AG04450 (cell line): ENCODE data around the gene PAPPA2. TPM values are rescaled to one million over a fixed set of nuclear protein-coding genes. Genes with fewer than 3 reads are reported as not detected.

Experiments
- CTCF ChIA-PET: fragments of 300-600, 350-600 bp; formaldehyde crosslinking; extraction: SDS; loops from one replicate; lab custom pipeline; 2022; ENCODE audit warnings: antibody characterized with exemption, inconsistent platforms; lab: Charles Lee
- POLR2A ChIA-PET: fragments of 350-600 bp; formaldehyde crosslinking; extraction: SDS; loops from one replicate; lab custom pipeline; 2021; ENCODE audit warnings: antibody characterized with exemption, inconsistent platforms; lab: Yijun Ruan, JAX
- DNase-seq: peaks from one replicate; pipeline ENCODE4 v3.0.0-alpha.2; 2011; ENCODE audit warnings: low read depth, low spot score
- H3K27ac ChIP-seq: one replicate; pipeline ENCODE4 v1.5.1; 2012; ENCODE audit warnings: low read depth, low read length, control low read depth
- H3K27me3 ChIP-seq: one replicate; pipeline ENCODE4 v1.6.0; 2012; ENCODE audit warnings: low read length; ENCODE audit not compliant: control insufficient read depth, insufficient read depth
- H3K4me3 ChIP-seq: 2 replicates; pipeline ENCODE4 v1.5.1; 2011; ENCODE audit warnings: mild to moderate bottlenecking, low read depth, low read length, control low read depth
- H3K9me3 ChIP-seq: 2 replicates; pipeline ENCODE4 v1.5.1; 2012; ENCODE audit warnings: low read length; ENCODE audit not compliant: control insufficient read depth, insufficient read depth
- polyA plus RNA-seq: library from polyadenylated mRNA; depleted of rRNA; stranded (reverse); fragments of >200 nt; gene quantifications from 2 replicates; pipeline ENCODE4 v1.2.3, GENCODE V29; 2011
- TF ChIP-seq, protein P1 (sequence below): IDR thresholded peaks from 2 replicates; pipeline ENCODE4 v1.5.1; 2011; ENCODE audit warnings: low read depth, low read length, control low read depth, inconsistent platforms

PAPPA2 gene
- polyA plus RNA-seq, 1 experiment, result 0.29 TPM

DNA sequence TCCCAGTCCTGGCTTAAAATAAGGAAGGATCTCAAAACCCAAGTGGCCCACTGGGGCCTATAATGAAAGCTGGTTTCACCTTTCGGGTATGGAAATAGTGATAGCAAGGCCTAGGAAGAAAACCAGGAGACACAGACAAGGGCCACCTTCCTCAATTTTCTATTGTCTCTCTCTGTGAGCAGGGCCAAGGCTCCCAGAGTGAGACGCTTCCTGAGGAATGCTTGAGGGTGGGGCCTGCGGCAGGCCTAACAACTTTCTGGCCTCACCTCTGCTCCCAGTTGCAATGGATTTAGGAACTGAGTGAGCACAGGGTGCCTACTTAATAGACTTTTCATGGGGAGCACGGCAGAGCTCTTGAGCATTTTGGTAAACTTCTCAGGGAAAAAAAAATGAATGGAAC is 400.6 kb downstream of the PAPPA2 start:
- TF ChIP-seq, protein P1, sequence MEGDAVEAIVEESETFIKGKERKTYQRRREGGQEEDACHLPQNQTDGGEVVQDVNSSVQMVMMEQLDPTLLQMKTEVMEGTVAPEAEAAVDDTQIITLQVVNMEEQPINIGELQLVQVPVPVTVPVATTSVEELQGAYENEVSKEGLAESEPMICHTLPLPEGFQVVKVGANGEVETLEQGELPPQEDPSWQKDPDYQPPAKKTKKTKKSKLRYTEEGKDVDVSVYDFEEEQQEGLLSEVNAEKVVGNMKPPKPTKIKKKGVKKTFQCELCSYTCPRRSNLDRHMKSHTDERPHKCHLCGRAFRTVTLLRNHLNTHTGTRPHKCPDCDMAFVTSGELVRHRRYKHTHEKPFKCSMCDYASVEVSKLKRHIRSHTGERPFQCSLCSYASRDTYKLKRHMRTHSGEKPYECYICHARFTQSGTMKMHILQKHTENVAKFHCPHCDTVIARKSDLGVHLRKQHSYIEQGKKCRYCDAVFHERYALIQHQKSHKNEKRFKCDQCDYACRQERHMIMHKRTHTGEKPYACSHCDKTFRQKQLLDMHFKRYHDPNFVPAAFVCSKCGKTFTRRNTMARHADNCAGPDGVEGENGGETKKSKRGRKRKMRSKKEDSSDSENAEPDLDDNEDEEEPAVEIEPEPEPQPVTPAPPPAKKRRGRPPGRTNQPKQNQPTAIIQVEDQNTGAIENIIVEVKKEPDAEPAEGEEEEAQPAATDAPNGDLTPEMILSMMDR, result no peak
- Histone ChIP-seq H3K4me3 (no peak overlapping the region), H3K27me3 (no peaks in the 10 kb centered on the region), H3K9me3 (no peaks in the 10 kb centered on the region), H3K27ac (no peak overlapping the region)
- POLR2A ChIA-PET, result no interaction called here
- CTCF ChIA-PET, result no interaction called here
- DNase-seq, result no peak

- TF ChIP-seq, protein P1, result no peak
- POLR2A ChIA-PET, result no interaction called here
- Histone ChIP-seq H3K27me3 (no peaks in the 10 kb centered on the region), H3K4me3 (no peak overlapping the region), H3K27ac (no peak overlapping the region), H3K9me3 (no peaks in the 10 kb centered on the region)
- no peak for DNase-seq
- CTCF ChIA-PET, result interaction anchor here (0.6 kb wide), 1 partner anchor 1399 kb away, joined by 4 read pairs; no protein-coding TSS in a partner anchor
These were observed 401.2 kb downstream of the PAPPA2 start for GRCh38 chr1:176864211-176864610.

DNA sequence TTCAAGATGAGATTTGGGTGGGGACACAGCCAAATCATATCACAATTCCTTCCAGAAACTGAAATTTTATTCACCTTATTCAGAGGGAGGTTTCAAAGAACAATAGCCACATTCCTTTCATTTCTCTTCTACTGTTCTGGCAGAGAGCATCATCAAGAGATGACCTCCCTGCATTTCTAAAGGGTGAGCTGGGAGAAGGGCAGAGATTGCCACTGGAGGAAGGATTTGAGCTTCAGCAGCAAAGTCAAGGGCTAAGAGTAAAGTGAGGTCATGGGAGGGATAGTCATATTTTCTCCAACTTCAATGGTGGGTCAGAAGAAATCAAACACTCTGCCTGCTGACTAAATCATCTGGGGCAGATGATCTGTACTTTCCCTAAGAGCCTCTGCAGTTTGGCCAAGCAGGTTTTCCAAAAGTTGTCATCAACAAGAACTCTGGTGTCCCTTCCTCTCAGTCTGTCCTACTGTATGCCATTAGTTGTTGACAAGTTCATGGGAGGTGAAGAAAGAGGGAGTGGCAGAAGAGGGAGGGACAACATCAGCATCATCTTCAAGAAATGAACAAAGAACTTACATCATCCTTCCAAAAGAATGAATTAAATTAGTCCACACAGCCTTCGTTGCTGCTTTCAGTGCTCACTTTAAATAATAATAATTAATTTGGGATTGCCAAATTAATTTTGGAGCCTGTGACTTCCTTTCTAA is 403.2 kb downstream of the PAPPA2 start:
- POLR2A ChIA-PET, result no interaction called here
- TF ChIP-seq, protein P1, result no peak
- Histone ChIP-seq H3K27ac (no peak overlapping the region), H3K4me3 (no peak overlapping the region), H3K27me3 (no peaks in the 10 kb centered on the region), H3K9me3 (no peaks in the 10 kb centered on the region)
- CTCF ChIA-PET, result no interaction called here
- DNase-seq, result no peak

- Histone ChIP-seq H3K27me3 (no peaks in the 10 kb centered on the region), H3K9me3 (no peaks in the 10 kb centered on the region), H3K27ac (no peak overlapping the region), H3K4me3 (no peak overlapping the region)
- ChIA-PET POLR2A (no interaction called here), CTCF (interaction anchor here (3.6 kb wide), 1 partner anchor 11 kb away, joined by 16 read pairs; no protein-coding TSS in a partner anchor)
- DNase-seq, result no peak
- TF ChIP-seq, protein P1, result no peak
These were observed 406.6 kb downstream of the PAPPA2 start for GRCh38 chr1:176869577-176869976.

GRCh38 chr1:176876966-176877515 is 414.1 kb downstream of the PAPPA2 start:
- no peaks in the 10 kb centered on the region for H3K27me3 ChIP-seq

More at GRCh38 chr1:176876966-176877515, 414.1 kb downstream of the PAPPA2 start:
- Histone ChIP-seq H3K4me3 (no peak overlapping the region), H3K27ac (no peak overlapping the region), H3K9me3 (no peaks in the 10 kb centered on the region)
- POLR2A ChIA-PET, result no interaction called here
- CTCF ChIA-PET, result interaction anchor here (0.6 kb wide), 1 partner anchor 1729 kb away, joined by 3 read pairs; no protein-coding TSS in a partner anchor
- TF ChIP-seq, protein P1, result no peak
- no peak for DNase-seq
